Activated B cell treated with CpG ODN at 0.5 μM for 24 hours (primary cell): Measurements from ENCODE around the gene LUC7L2. TPM values are rescaled to one million over a fixed set of nuclear protein-coding genes. Genes with fewer than 3 reads are reported as not detected.
"Not testable (repeated sequence)": the region's sequence is repeated elsewhere in the genome, so short reads cannot be mapped to it uniquely, and the experiment has no call there.

Experiments used
- ATAC-seq: fragments of 200-7000 bp; cut with Tn5 transposase; one replicate; pipeline ENCODE4 v1.10.0; 2021; ENCODE audit warnings: low read depth, mild to moderate bottlenecking, moderate library complexity
- CTCF ChIA-PET: fragments of 350-600 bp; sonication (Branson Sonifier 250); formaldehyde crosslinking; loops from one replicate; lab custom pipeline; 2021; ENCODE audit warnings: antibody characterized with exemption; lab: Charles Lee
- POLR2A ChIA-PET: fragments of 350-600 bp; sonication (Branson Sonifier 250); formaldehyde crosslinking; loops from one replicate; lab custom pipeline; 2021; ENCODE audit warnings: antibody characterized with exemption; lab: Charles Lee
- DNase-seq: peaks from one replicate; pipeline ENCODE4 v3.0.0; 2022
- H3K27ac Mint-ChIP-seq: one replicate; pipeline ENCODE4 v1.8.0; 2020; ENCODE audit warnings: mixed read lengths
- H3K27me3 Mint-ChIP-seq: one replicate; pipeline ENCODE4 v1.8.0; 2021; ENCODE audit warnings: mixed read lengths
- H3K36me3 Mint-ChIP-seq: one replicate; pipeline ENCODE4 v1.8.0; 2021; ENCODE audit warnings: low read depth, mixed read lengths
- H3K4me1 Mint-ChIP-seq: one replicate; pipeline ENCODE4 v1.8.0; 2021; ENCODE audit warnings: mixed read lengths
- H3K4me3 Mint-ChIP-seq: one replicate; pipeline ENCODE4 v1.8.0; 2020; ENCODE audit warnings: mild to moderate bottlenecking, mixed read lengths
- H3K9me3 Mint-ChIP-seq: one replicate; pipeline ENCODE4 v1.8.0; 2020; ENCODE audit warnings: mixed read lengths
- intact Hi-C: fragments of 100-400 bp; cut with micrococcal nuclease; formaldehyde crosslinking; loops from one replicate; pipeline ENCODE4 v1.15.1; 2024
- total RNA-seq: library from RNA; stranded (reverse); gene quantifications from 2 replicates; pipeline ENCODE4 v1.2.3, GENCODE V29; 2022
- TF ChIP-seq, protein P1 (sequence below): fragments of 200-600 bp; IDR thresholded peaks from one replicate; pipeline ENCODE4 v1.8.0; 2022; ENCODE audit warnings: antibody characterized with exemption, mild to moderate bottlenecking

The LUC7L2 gene
- total RNA-seq, 1 donor from 2014 or later = 118 TPM

DNA sequence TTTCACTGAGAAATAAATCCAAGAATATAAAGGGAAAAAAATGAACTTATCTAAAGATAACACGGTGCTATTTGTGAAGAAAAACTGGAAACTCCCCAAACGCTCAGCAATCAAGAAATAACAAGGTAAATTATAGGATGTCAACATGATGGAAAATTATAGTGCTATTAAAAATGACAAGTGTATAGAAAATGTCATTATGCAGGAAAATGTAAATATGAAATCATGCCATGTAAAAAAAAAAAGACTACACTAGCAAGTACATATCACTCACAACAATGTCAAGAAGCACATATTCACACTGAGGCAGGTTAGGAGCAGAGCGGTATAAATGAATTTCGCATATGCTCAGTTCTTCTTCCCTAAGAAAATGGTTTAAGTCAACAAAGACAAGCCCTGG is 96.1 kb downstream of the LUC7L2 start:
- CTCF ChIA-PET = no interaction called here
- no peaks in the 10 kb centered on the region for H3K9me3 Mint-ChIP-seq
- DNase-seq (no peak), ATAC-seq (no peak)
- no peaks in the 10 kb centered on the region for H3K4me1 Mint-ChIP-seq
- no peak overlapping the region for H3K4me3 Mint-ChIP-seq
- POLR2A ChIA-PET = no interaction called here
- TF ChIP-seq, protein P1, sequence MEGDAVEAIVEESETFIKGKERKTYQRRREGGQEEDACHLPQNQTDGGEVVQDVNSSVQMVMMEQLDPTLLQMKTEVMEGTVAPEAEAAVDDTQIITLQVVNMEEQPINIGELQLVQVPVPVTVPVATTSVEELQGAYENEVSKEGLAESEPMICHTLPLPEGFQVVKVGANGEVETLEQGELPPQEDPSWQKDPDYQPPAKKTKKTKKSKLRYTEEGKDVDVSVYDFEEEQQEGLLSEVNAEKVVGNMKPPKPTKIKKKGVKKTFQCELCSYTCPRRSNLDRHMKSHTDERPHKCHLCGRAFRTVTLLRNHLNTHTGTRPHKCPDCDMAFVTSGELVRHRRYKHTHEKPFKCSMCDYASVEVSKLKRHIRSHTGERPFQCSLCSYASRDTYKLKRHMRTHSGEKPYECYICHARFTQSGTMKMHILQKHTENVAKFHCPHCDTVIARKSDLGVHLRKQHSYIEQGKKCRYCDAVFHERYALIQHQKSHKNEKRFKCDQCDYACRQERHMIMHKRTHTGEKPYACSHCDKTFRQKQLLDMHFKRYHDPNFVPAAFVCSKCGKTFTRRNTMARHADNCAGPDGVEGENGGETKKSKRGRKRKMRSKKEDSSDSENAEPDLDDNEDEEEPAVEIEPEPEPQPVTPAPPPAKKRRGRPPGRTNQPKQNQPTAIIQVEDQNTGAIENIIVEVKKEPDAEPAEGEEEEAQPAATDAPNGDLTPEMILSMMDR = no peak
- no peaks in the 10 kb centered on the region for H3K36me3 Mint-ChIP-seq
- intact Hi-C loops = no loop called here
- H3K27me3 Mint-ChIP-seq = no peaks in the 10 kb centered on the region
- no peak overlapping the region for H3K27ac Mint-ChIP-seq

GRCh38 chr7:139456511-139456910 is 96.8 kb downstream of the LUC7L2 start:
- no peaks in the 10 kb centered on the region for H3K4me1 Mint-ChIP-seq
- H3K27ac Mint-ChIP-seq = no peak overlapping the region
- ChIA-PET CTCF (no interaction called here), POLR2A (no interaction called here)
- H3K4me3 Mint-ChIP-seq = no peak overlapping the region
- no peaks in the 10 kb centered on the region for H3K36me3 Mint-ChIP-seq
- intact Hi-C loops = no loop called here
- no peak for DNase-seq
- TF ChIP-seq, protein P1 = no peak
- no peaks in the 10 kb centered on the region for H3K9me3 Mint-ChIP-seq
- no peak for ATAC-seq
- no peaks in the 10 kb centered on the region for H3K27me3 Mint-ChIP-seq

DNA sequence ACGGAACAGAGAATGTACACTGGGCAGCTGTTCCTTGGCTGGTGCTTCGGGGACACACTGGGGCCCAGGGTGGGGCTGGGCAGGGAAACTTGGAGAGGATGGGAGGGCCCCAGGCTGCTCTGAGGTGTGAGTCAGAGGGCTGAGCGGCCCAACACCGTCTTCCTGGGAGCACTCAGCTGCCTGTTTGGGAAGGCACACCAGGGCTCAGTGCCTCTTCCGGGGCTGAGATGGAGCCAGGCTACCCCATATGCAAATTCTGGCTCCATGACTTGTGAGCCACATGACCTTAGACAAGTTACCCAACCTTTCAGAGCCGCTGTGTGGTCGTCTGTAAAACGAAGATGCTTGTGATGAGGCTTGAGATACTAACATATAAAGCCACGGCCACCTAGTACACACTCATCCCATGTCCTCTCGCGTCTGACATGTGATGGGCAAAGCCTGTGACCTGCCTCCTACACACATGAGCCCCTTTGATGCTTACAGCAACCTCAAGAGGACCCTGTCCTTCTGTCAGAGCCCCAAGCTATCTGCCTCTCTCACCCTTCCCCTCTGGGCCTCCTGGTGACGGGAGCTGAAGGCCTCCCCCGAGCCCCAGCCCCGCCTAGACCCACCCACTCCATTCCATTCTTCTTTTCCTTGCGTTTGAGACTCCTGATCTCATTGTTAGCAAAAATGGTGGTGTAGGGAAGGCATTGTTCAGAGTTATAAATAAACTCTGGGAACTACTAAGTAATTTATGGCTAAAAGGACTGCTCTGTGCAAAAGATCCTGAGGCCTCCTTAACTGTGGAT is 97.7 kb downstream of the LUC7L2 start:
- CTCF ChIA-PET = no interaction called here
- ATAC-seq = no peak

DNA sequence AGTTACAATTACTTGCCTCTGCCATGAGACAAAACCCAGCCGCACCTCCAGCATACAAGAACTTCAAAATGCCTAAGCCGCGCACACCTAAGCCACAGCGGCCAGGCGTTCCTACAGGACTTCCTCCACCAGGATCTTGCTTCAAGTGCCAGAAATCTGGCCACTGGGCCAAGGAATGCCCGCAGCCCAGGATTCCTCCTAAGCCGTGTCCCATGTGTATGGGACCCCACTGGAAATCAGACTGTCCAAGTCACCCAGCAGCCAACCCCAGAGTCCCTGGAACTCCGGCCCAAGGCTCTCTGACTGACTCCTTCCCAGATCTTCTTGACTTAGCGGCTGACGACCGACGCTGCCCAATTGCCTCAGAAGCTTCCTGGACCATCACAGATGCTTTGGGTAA is 103.7 kb downstream of the LUC7L2 start:
- H3K36me3 Mint-ChIP-seq, H3K27ac Mint-ChIP-seq, H3K4me1 Mint-ChIP-seq, intact Hi-C loops, ATAC-seq, POLR2A ChIA-PET, H3K9me3 Mint-ChIP-seq, DNase-seq, H3K27me3 Mint-ChIP-seq, H3K4me3 Mint-ChIP-seq, CTCF ChIA-PET: not testable (repeated sequence)

More for the DNA sequence above, 97.7 kb downstream of the LUC7L2 start:
- POLR2A ChIA-PET = no interaction called here
- H3K27ac Mint-ChIP-seq = no peak overlapping the region
- intact Hi-C loops = no loop called here
- no peak overlapping the region for H3K4me3 Mint-ChIP-seq
- DNase-seq = no peak
- no peaks in the 10 kb centered on the region for H3K4me1 Mint-ChIP-seq
- H3K27me3 Mint-ChIP-seq = no peaks in the 10 kb centered on the region
- H3K9me3 Mint-ChIP-seq = peaks cover under 1% of the 10 kb centered on the region
- no peaks in the 10 kb centered on the region for H3K36me3 Mint-ChIP-seq
- TF ChIP-seq, protein P1 = no peak

DNA sequence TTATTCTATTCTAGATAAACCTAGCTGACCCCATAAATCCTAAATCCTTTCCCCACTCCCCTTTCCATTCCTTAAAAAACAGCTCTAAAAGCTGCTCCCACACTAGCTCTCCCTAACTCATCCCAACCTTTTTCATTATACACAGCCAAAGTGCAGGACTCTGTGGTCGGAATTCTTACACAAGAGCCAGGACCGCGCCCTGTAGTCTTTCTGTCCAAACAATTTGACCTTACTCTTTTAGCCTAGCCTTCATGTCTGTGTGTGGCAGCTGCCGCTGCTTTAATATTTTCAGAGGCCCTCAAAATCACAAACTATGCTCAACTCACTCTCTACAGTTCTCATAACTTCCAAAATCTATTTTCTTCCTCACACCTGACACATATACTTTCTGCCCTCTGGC is 104.8 kb downstream of the LUC7L2 start:
- DNase-seq, POLR2A ChIA-PET, H3K27ac Mint-ChIP-seq, CTCF ChIA-PET, H3K27me3 Mint-ChIP-seq, ATAC-seq, H3K4me3 Mint-ChIP-seq, H3K36me3 Mint-ChIP-seq, H3K4me1 Mint-ChIP-seq, H3K9me3 Mint-ChIP-seq, intact Hi-C loops: not testable (repeated sequence)

DNA sequence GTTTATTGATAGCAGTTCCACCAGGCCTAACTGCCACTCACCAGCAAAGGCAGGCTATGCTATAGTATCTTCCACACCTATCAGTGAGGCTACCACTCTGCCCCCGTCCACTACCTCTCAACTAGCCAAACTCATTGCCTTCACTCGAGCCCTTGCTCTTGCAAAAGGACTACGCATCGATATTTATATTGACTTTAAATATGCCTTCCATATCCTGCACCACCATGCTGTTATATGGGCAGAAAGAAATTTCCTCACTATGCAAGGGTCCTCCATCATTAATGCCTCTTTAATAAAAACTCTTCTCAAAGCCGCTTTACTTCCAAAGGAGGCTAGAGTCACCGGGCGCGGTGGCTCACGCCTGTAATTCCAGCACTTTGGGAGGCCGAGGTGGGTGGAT is 105.4 kb downstream of the LUC7L2 start:
- H3K27ac Mint-ChIP-seq, H3K27me3 Mint-ChIP-seq, H3K4me1 Mint-ChIP-seq, POLR2A ChIA-PET, DNase-seq, H3K4me3 Mint-ChIP-seq, intact Hi-C loops, ATAC-seq, CTCF ChIA-PET, H3K9me3 Mint-ChIP-seq, H3K36me3 Mint-ChIP-seq: not testable (repeated sequence)

- H3K36me3 Mint-ChIP-seq, ATAC-seq, intact Hi-C loops, CTCF ChIA-PET, DNase-seq, POLR2A ChIA-PET, H3K4me1 Mint-ChIP-seq, H3K4me3 Mint-ChIP-seq, H3K9me3 Mint-ChIP-seq, H3K27me3 Mint-ChIP-seq, H3K27ac Mint-ChIP-seq: not testable (repeated sequence)
Observed at GRCh38 chr7:139467729-139468128, 108.0 kb downstream of the LUC7L2 start.

- intact Hi-C loops, H3K27me3 Mint-ChIP-seq, ATAC-seq, H3K27ac Mint-ChIP-seq, CTCF ChIA-PET, POLR2A ChIA-PET, H3K4me1 Mint-ChIP-seq, DNase-seq, H3K36me3 Mint-ChIP-seq, H3K9me3 Mint-ChIP-seq, H3K4me3 Mint-ChIP-seq: not testable (repeated sequence)
Observed at GRCh38 chr7:139468281-139468680, 108.6 kb downstream of the LUC7L2 start.
